ENCODE results near the gene XPO6. TPM values are rescaled to one million over a fixed set of nuclear protein-coding genes. Genes with fewer than 3 reads are reported as not detected.

The XPO6 gene
- total and polyA plus RNA-seq, 2 of the 13 experiments (the other 11 are each of a cell fraction or from before 2014, with no cell fraction given) = 109 to 129 TPM

- TF ChIP-seq ZNF17 (CRISPR knock-in tag; IDR thresholded peaks at IDR 0.05) (no peak), ZNF274 (CRISPR knock-in tag; IDR thresholded peaks at IDR 0.05) (peak; percentile 92; the same call in 1 of the 2 replicates), THAP8 (CRISPR knock-in tag; IDR thresholded peaks at IDR 0.05; ENCODE audit: borderline replicate concordance) (0 out of 2 replicates have a peak, but pooled peaks have one; percentile 45), HMG20B (CRISPR knock-in tag; conservative IDR thresholded peaks at IDR 0.05) (no peak), ZNF180 (CRISPR knock-in tag; IDR thresholded peaks at IDR 0.05; ENCODE audit: borderline replicate concordance, low read depth) (no peak), TEAD3 (CRISPR knock-in tag; optimal IDR thresholded peaks at IDR 0.05; ENCODE audit: borderline replicate concordance) (peak; percentile 45), FIP1L1 (IDR thresholded peaks at IDR 0.05; ENCODE audit: borderline replicate concordance, insufficient read depth, low read depth, low read length) (no peak), ZNF276 (CRISPR knock-in tag; IDR thresholded peaks at IDR 0.05; ENCODE audit: low read depth) (no peak), JUNB (CRISPR knock-in tag; IDR thresholded peaks at IDR 0.05; ENCODE audit: borderline replicate concordance) (no peak), HOXA3 (CRISPR knock-in tag; IDR thresholded peaks at IDR 0.05) (peak; percentile 34; the same call in 1 of the 2 replicates), ZNF142 (CRISPR knock-in tag; IDR thresholded peaks at IDR 0.05) (no peak), SUZ12 (IDR thresholded peaks at IDR 0.05; ENCODE audit: low read depth, low read length) (no peak), HDAC6 (IDR thresholded peaks at IDR 0.05; ENCODE audit: low read depth, low read length) (no peak), REL (CRISPR knock-in tag; conservative IDR thresholded peaks at IDR 0.05) (no peak), ZNF10 (CRISPR knock-in tag; IDR thresholded peaks at IDR 0.05; ENCODE audit: borderline replicate concordance, low read depth) (no peak), MAFG (CRISPR knock-in tag; IDR thresholded peaks at IDR 0.05) (no peak), MLX (CRISPR knock-in tag; IDR thresholded peaks at IDR 0.05) (0 out of 2 replicates have a peak, but pooled peaks have one; percentile 54), ZNF33A (CRISPR knock-in tag; IDR thresholded peaks at IDR 0.05; ENCODE audit: borderline replicate concordance) (no peak), ZNF678 (CRISPR knock-in tag; IDR thresholded peaks at IDR 0.05) (no peak)
- TF ChIP-seq, protein P1, sequence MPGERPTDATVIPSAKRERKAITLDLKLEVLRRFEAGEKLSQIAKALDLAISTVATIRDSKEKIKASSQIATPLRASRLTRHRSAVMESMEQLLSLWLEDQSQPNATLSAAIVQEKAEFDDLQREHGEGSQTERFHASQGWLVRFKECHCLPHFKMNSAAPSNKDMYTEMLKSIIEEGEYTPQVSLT (CRISPR knock-in tag; IDR thresholded peaks at IDR 0.05; ENCODE audit: borderline replicate concordance, low read depth) = no peak
These were observed 681 bp downstream of the XPO6 start (continued) for GRCh38 chr16:28210979-28211588.
